ENCODE measurements around the gene INPP5A.

INPP5A gene

GRCh38 chr10:132641401-132641800 is 103.8 kb downstream of the INPP5A start:
- no peak for DNase-seq (ENCODE audit: low read depth in 2 of 2, low spot score in 1 of 2)

GRCh38 chr10:132641966-132642731 is 104.6 kb downstream of the INPP5A start:
- DNase-seq (ENCODE audit: low read depth in 2 of 2, low spot score in 1 of 2) = no peak

- DNase-seq (ENCODE audit: low read depth in 2 of 2, low spot score in 1 of 2) = no peak
These were observed 105.1 kb downstream of the INPP5A start for GRCh38 chr10:132642732-132643008.

- DNase-seq (ENCODE audit: low read depth in 2 of 2, low spot score in 1 of 2) = no peak
These were observed 106.3 kb downstream of the INPP5A start for GRCh38 chr10:132643709-132644526.

GRCh38 chr10:132644527-132645246 is 107.1 kb downstream of the INPP5A start:
- DNase-seq (ENCODE audit: low read depth in 2 of 2, low spot score in 1 of 2) = no peak

- no peak for DNase-seq (ENCODE audit: low read depth in 2 of 2, low spot score in 1 of 2)
These were observed 107.6 kb downstream of the INPP5A start for GRCh38 chr10:132645247-132645530.

GRCh38 chr10:132645630-132646442 is 108.2 kb downstream of the INPP5A start:
- no peak for DNase-seq (ENCODE audit: low read depth in 2 of 2, low spot score in 1 of 2)

- no peak for DNase-seq (ENCODE audit: low read depth in 2 of 2, low spot score in 1 of 2)
These were observed 109.0 kb downstream of the INPP5A start for GRCh38 chr10:132646443-132647097.

- DNase-seq (ENCODE audit: low read depth in 2 of 2, low spot score in 1 of 2) = no peak
These were observed 109.8 kb downstream of the INPP5A start for GRCh38 chr10:132647424-132647823.

- DNase-seq (ENCODE audit: low read depth in 2 of 2, low spot score in 1 of 2) = no peak
These were observed 110.7 kb downstream of the INPP5A start for GRCh38 chr10:132648072-132648850.

- no peak for DNase-seq (ENCODE audit: low read depth in 2 of 2, low spot score in 1 of 2)
These were observed 111.4 kb downstream of the INPP5A start for GRCh38 chr10:132648851-132649528.

GRCh38 chr10:132649651-132650360 is 112.2 kb downstream of the INPP5A start:
- no peak for DNase-seq (ENCODE audit: low read depth in 2 of 2, low spot score in 1 of 2)

GRCh38 chr10:132650611-132651250 is 113.1 kb downstream of the INPP5A start:
- DNase-seq (ENCODE audit: low read depth in 2 of 2, low spot score in 1 of 2) = no peak

- DNase-seq (ENCODE audit: low read depth in 2 of 2, low spot score in 1 of 2) = no peak
These were observed 114.0 kb downstream of the INPP5A start for GRCh38 chr10:132651511-132652029.

GRCh38 chr10:132652446-132652845 is 114.9 kb downstream of the INPP5A start:
- no peak for DNase-seq (ENCODE audit: low read depth in 2 of 2, low spot score in 1 of 2)

GRCh38 chr10:132652936-132653590 is 115.5 kb downstream of the INPP5A start:
- no peak for DNase-seq (ENCODE audit: low read depth in 2 of 2, low spot score in 1 of 2)

GRCh38 chr10:132653721-132654120 is 116.1 kb downstream of the INPP5A start:
- no peak for DNase-seq (ENCODE audit: low read depth in 2 of 2, low spot score in 1 of 2)

Data from stimulated activated CD8-positive, alpha-beta memory T cell treated with anti-CD3 and anti-CD28 coated beads, Interleukin-4, amount 100 ng/mL, for 4 hours (primary cell).